HG02623 (cell line): ENCODE data around the gene SPAG9.
"Not testable (repeated sequence)": the region's sequence is repeated elsewhere in the genome, so short reads cannot be mapped to it uniquely, and the experiment has no call there.

Experiments
- ATAC-seq: cut with Tn5 transposase; IDR thresholded peaks from one replicate; pipeline ENCODE4 v1.9.1; 2021; ENCODE audit warnings: moderate library complexity; ENCODE audit not compliant: unreplicated experiment

SPAG9 gene

DNA sequence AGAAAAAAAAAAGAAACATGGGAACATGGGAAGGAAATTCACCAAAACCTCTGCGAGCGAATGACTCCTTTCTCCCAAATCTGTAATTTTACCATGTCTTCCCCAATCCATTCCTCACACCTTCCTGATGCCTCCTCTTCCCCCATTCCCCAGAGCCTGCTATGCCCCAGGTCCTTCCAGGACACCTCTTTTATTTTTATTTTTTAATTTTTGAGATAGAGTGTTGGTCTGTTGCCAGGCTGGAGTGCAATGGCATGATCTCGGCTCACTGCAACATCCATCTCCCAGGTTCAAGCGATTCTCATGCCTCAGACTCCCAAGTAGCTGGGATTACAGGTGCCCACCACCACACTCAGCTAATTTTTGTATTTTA lies 179.0 kb downstream of the SPAG9 start:
- ATAC-seq: not testable (repeated sequence)

GRCh38 chr17:50939795-50940684 lies 180.6 kb downstream of the SPAG9 start:
- no peak for ATAC-seq

- ATAC-seq: no peak
These were observed 181.2 kb downstream of the SPAG9 start for GRCh38 chr17:50939542-50939794.

DNA sequence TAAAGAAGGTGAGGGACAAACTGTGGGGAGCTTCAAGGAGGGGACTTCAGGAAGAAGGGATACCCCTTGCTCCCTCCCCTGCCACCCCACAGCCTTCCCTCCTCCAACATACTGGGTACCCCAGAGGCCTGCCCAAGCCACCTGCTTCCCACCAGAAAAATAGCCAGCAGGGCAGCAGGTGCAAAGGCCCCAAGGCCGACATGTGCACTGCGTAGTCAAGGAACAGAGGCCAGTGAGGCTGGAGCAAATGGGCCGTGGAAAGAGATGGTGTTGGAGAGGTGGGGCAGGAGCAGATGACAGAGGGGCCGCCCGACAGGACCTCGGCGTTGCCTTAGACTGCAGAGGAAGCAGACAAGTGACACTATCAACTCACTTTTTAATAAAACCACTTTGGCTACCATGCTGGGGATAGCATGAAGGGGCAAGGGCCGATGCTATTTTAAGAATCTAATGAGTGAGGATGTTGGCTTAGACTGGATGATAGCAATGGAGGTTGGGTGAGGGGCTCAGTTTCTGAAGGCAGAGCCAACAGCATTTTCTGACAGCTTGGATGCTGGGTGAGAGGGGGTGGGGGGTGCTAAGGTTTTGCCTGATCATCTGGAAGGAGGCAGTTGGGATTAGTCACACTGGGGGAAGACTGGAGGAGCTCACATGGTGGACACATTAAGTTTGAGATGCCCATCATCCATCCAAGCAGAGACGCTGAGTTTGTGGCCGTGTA lies 181.7 kb downstream of the SPAG9 start:
- no peak for ATAC-seq

- ATAC-seq: no peak
These were observed 184.7 kb downstream of the SPAG9 start for GRCh38 chr17:50935996-50936266.

DNA sequence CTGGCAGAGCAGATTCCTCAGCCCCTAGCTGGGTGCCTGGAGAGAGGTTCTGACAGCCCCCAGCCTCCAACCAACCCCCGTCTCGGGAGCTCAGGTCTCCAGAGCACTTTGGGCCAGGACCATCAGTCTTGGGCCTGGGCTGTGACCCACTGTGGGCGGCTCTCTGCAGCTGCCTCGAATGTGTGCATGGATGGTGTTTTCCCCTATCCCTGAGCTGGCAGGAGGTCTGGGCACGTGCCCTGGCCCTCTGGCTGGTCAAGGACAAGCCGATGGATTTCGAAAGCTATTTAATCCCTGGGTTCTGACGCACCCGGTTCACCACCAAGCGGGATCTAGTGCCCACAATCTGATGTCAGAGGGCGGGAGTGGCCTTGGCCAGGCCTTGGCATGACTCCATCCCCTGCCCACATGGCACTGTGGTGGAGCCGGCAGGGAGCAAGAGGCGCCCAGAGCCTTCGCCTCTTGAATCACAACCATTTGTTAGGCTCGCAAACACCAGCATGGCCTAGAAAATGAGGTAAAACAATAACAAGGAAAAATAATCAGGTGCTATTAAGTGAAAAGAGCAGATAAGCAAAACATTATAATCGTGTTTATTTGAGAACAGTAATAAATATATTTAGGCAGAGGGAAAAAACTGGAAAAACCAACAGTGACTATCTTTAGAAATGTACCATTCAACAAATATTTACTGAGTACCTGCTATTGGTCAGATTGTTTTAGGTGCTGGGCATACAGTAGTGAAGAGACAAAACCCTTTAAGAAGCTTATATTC lies 185.3 kb downstream of the SPAG9 start:
- no peak for ATAC-seq

DNA sequence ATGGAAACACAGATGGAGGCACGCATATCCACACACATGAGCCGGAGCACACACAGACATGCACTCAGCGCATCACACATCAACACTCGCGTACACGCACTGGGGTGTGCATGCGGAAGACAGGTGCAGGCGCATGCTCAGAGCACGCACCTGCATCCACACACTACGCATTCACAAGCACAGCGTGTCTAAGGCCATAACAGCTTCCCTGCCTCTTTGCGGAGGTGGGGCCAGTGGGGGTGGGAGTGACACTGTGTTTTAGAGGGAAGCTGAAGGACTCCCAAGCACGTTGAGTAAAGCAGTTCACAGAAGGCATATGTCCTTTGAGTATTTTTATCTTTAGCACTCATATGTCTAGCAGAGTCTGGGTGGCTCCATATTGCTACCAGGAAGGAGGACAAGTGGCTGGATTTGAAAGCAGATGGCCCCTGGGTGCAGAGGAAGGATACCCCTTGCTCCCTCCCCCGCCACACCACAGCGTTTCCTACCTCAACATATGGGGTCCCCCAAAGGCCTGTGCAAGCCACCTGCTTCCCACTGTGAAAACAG lies 185.9 kb downstream of the SPAG9 start:
- ATAC-seq: no peak

DNA sequence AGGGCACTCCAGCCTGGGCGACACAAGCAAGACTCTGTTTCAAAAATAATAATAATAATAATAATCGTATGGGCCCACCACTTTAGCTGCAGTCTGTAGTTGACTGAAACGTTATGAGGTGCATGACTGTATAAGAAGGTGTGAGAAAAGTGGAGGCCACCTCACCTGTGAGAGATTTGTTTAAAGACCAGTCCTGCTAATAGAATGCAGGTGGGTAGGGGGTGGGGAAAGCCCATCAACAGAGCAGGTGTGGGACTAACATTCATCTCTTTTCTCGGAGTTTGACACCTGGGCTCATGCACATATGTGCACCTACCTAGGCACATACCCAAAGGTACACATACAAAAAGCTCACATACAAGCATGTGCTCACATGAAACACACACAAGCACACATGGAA lies 186.5 kb downstream of the SPAG9 start:
- ATAC-seq: no peak

DNA sequence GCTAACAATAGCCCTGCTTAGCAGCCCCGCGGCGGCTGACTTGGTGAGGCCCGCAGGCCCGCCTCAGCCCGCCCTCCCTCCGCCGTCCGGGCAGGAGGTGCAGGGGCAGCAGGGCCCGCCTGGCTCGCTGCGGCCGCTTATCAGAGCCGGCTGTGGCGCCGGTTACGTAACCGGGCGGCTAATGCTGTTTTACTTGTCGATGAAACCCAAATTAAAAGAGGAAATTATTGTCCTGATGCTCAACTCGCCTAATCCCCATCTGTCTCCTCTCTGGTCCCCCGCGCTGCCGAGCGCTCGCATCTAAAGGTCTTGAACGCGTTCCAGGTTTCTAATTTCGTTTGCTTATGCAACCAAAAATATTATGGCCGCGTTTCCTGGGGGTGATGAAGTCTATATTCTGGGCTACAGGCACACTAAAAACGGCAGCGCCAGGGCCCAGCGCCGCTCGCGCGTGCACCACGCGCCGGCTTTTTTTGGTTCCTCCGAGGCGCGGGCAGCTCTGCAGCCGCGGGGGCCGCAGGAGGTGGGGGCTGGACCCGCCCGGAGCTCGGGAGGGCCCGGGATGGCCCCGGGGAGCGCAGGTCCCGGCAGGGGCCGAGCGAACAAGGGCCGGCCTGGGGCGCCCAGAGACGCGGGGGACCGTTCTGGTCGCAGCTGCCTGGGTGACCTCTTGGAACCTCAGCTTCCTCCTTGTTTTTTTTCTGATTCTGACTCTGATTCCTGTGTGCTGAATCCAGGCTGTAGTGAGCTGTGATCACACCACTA lies 189.3 kb downstream of the SPAG9 start:
- no peak for ATAC-seq

- ATAC-seq: no peak
These were observed 192.0 kb downstream of the SPAG9 start for GRCh38 chr17:50928646-50929045.

- no peak for ATAC-seq
These were observed 193.4 kb downstream of the SPAG9 start for GRCh38 chr17:50927287-50927686.

DNA sequence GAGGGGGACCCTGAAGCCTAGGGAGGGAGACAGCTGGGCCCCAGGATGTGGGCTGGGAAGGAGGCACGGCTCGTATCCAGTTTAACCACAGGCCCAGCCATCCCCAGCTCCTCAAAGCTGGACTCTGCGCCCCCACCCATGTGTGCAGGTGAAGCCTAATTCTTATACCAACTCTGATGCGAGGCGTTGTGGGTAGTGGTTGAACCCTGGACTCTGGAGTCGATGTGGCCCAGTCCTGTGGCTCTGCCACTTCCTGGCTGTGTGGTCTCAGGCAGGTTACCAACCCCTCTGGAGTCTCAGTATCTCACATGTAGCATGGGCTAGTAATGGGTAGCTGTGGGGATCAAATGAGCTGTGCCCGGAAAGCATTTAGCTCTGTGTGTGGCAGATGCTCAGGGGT lies 194.1 kb downstream of the SPAG9 start:
- no peak for ATAC-seq

DNA sequence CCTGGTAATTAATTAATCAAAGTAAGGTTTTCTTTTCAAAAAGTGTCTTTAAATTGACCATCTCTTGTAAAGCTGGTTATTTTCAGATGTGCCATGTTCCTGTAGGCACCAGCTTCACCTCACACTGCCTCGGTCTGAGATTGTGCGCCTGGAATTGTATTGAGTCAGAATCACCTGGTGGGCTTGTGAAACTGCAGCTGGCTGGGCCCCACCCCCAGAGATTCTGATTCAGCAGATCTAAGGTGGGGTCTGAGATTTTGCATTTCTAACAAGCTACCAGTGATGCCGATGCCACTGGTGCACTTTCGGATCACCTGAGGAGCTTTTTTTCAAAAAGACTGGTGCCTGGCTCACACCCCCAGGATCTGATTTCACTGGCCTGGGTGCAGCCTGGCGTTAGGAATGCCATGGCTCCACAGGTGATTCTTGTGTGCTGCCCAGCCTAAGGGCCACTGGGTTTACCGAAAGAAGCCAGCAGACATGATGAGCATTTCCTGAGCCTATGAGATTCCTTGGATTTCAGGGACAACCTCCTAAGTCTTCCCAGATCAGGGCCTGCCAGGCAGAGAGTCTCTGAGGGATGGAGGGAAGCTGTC lies 195.3 kb downstream of the SPAG9 start:
- ATAC-seq: no peak

- no peak for ATAC-seq
These were observed 195.9 kb downstream of the SPAG9 start for GRCh38 chr17:50924800-50925199.

GRCh38 chr17:50924300-50924699 lies 196.4 kb downstream of the SPAG9 start:
- no peak for ATAC-seq

DNA sequence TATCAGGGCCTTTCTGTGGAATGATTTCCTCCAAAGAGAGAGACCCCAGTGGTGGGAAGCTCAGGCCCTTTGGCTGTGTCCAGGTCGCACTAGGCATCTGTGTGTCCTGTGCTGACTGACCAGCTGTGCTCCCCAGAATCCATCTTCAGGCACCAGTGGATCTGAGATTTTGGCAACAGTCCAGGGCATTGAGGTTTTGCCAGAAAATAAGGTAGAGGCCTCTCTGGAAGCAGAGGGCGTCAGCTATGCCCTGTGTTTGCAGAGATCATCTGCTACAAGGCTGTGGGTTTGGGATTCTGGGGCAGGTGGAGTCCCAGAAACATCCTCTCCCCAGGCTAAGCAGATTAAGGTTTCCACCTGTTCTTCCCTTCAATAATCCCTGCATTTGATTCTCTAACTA lies 197.1 kb downstream of the SPAG9 start:
- ATAC-seq: no peak

DNA sequence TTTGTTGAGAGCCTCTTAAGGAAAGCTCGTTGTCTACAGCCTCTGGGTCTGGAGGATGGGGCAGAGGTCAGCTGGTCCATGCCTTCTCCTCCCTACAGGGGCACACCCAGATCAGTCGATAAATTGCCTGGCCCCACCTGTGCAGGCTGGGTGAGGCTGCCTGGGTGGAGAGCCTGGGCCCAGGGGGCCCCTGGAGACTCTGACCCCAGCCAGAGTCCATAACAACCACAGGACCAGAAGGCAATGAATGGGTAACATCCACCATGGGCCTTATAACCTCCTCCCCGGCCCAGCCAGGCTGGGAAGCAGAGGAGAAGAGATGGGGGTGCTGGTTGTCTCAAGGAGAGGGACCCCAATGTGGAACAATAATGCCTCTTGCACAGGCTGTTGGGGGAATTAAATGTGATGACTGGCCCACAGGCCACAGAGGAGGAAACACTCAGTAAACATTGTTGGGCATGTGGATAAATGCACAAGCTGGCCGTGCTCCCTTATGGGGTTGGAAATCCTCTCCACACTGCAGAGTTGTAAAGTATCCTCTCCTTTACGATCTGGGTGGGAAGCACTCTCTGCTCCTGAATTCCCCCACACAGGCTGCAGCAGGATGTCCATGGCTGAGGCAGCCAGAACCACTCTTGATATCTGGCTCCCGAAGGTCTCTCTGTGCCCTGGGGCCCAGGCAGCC lies 197.8 kb downstream of the SPAG9 start:
- no peak for ATAC-seq

- ATAC-seq: no peak
These were observed 198.6 kb downstream of the SPAG9 start for GRCh38 chr17:50922107-50922506.

- no peak for ATAC-seq
These were observed 199.6 kb downstream of the SPAG9 start for GRCh38 chr17:50920891-50921586.

DNA sequence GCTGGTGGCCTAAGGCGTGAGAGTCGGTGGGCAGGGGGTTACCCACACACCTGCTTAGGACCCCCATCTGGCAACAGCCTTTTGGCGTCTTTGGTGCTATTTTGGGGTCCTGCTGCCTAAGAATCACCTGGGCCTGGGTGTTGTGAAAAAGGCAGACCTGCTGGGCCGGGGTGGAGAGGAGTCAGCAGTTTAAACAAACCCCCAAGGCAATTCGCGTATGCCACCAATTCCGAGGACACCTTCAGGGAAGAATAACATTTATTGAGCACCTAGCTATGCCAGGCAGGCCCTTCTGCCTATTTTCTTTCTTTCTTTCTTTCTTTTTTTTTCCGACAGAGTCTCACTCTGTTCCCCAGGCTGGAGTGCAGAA lies 200.6 kb downstream of the SPAG9 start:
- ATAC-seq: no peak
